ENCODE data around the gene AFF1. TPM values are rescaled to one million over a fixed set of nuclear protein-coding genes. Genes with fewer than 3 reads are reported as not detected.
A peak's percentile ranks its signal among the peaks of the same experiment; 100 is the strongest.

AFF1 gene
- total RNA-seq, 1 donor from 2014 or later: 58.2 TPM

- Histone ChIP-seq H3K79me2 (ENCODE audit: insufficient read depth, low read length) (peaks cover 26% of the 10 kb centered on the region), H3K4me3 (ENCODE audit: insufficient read depth, low read depth, low read length) (peak overlapping the region; percentile 96), H3K27ac (ENCODE audit: low read depth, low read length) (no peak overlapping the region), H3K36me3 (ENCODE audit: insufficient read depth, low read length) (no peaks in the 10 kb centered on the region), H3K27me3 (ENCODE audit: insufficient read depth, low read length) (no peaks in the 10 kb centered on the region), H3K9ac (ENCODE audit: low read length) (peak overlapping the region; percentile 93), H4K20me1 (ENCODE audit: insufficient read depth, low read length) (peaks cover 22% of the 10 kb centered on the region), H3K9me3 (ENCODE audit: insufficient read depth, low read depth, low read length) (no peaks in the 10 kb centered on the region), H3K4me1 (ENCODE audit: insufficient read depth, low read length) (peaks cover 15% of the 10 kb centered on the region), H3K4me2 (ENCODE audit: low read length) (peak overlapping the region; percentile 97), H2AFZ (ENCODE audit: low read depth, low read length) (no peak overlapping the region)
- DNase-seq (ENCODE audit: low read depth): no peak
- H3K27ac Mint-ChIP-seq (ENCODE audit: unreplicated experiment): no peak overlapping the region
- H3K4me1 Mint-ChIP-seq (ENCODE audit: low read depth, unreplicated experiment): peaks cover 25% of the 10 kb centered on the region
- TF ChIP-seq CTCF (IDR thresholded peaks at IDR 0.05; ENCODE audit: insufficient read depth, low read depth, low read length) (no peak), EZH2 (IDR thresholded peaks at IDR 0.05; ENCODE audit: insufficient read depth, low read length) (no peak)
- H3K4me3 Mint-ChIP-seq (ENCODE audit: unreplicated experiment): peak overlapping the region; percentile 97
- no peaks in the 10 kb centered on the region for H3K9me3 Mint-ChIP-seq (ENCODE audit: unreplicated experiment)
- H3K36me3 Mint-ChIP-seq (ENCODE audit: low read depth, unreplicated experiment): peaks cover 2% of the 10 kb centered on the region
- no peaks in the 10 kb centered on the region for H3K27me3 Mint-ChIP-seq (ENCODE audit: low read depth, unreplicated experiment)
- no peak for FAIRE-seq
Measured at GRCh38 chr4:87005369-87005689, 70.5 kb downstream of the AFF1 start.

DNA sequence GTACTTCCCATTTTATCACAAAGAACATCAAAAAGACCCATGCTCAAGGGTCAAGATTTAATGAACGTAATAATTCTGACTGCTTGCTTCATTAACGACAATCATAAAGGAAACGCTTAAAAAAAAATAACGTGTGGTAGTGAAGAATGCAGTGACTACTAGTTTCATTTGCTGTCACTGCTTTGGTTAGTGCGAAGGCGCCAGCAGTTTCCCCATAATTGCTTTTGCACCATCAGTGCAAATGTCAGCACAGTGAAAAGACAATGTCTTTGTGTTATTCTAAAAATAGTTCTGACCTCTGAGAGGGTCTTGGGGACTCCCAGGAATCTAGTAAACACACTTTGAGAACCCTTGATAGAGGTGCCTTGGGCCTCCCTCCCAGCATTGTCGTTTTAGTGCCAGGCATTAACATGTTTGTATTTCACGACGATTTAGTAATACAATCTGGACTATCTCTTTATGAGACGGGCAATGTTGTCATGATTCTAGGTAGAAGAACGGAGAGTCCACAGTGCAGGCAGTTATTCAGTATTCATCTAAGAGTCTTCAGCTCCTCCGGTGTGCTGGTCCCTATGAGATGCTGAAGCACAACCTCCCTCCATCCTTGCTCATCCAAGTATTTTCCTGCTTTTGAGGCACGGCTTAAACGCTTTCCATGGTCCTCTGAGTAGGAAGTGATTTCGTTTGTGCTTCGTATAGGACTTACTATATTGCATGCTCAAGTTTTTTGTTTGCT lies 71.0 kb downstream of the AFF1 start:
- DNase-seq (ENCODE audit: low read depth) (no peak), FAIRE-seq (no peak)
- peak overlapping the region; percentile 96 for H3K4me3 ChIP-seq (ENCODE audit: insufficient read depth, low read depth, low read length)
- H3K9ac ChIP-seq (ENCODE audit: low read length): peak overlapping the region; percentile 93
- Mint-ChIP-seq H3K36me3 (ENCODE audit: low read depth, unreplicated experiment) (peaks cover 2% of the 10 kb centered on the region), H3K9me3 (ENCODE audit: unreplicated experiment) (no peaks in the 10 kb centered on the region), H3K27me3 (ENCODE audit: low read depth, unreplicated experiment) (no peaks in the 10 kb centered on the region), H3K4me3 (ENCODE audit: unreplicated experiment) (peak overlapping the region; percentile 97), H3K27ac (ENCODE audit: unreplicated experiment) (peak overlapping the region; percentile 77), H3K4me1 (ENCODE audit: low read depth, unreplicated experiment) (peaks cover 25% of the 10 kb centered on the region)
- H3K27me3 ChIP-seq (ENCODE audit: insufficient read depth, low read length): no peaks in the 10 kb centered on the region
- no peaks in the 10 kb centered on the region for H3K36me3 ChIP-seq (ENCODE audit: insufficient read depth, low read length)
- peaks cover 29% of the 10 kb centered on the region for H3K79me2 ChIP-seq (ENCODE audit: insufficient read depth, low read length)
- TF ChIP-seq EZH2 (IDR thresholded peaks at IDR 0.05; ENCODE audit: insufficient read depth, low read length) (no peak), CTCF (IDR thresholded peaks at IDR 0.05; ENCODE audit: insufficient read depth, low read depth, low read length) (no peak)
- H3K27ac ChIP-seq (ENCODE audit: low read depth, low read length): peak overlapping the region; percentile 98
- H3K4me1 ChIP-seq (ENCODE audit: insufficient read depth, low read length): peaks cover 15% of the 10 kb centered on the region
- peak overlapping the region; percentile 97 for H3K4me2 ChIP-seq (ENCODE audit: low read length)
- peaks cover 22% of the 10 kb centered on the region for H4K20me1 ChIP-seq (ENCODE audit: insufficient read depth, low read length)
- H2AFZ ChIP-seq (ENCODE audit: low read depth, low read length): peak overlapping the region; percentile 66
- H3K9me3 ChIP-seq (ENCODE audit: insufficient read depth, low read depth, low read length): no peaks in the 10 kb centered on the region

DNA sequence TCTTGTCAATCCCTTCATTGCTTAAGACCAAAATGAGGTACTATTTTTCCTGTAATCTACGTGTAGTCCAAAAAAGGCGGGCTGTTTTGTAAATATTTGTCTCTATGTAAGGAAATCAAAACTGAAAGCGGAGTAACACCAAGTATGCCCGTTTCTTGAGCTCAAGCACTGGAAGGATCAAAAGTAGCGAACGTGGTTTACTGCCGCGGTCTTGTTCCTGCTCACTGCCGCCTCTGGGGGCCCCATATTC lies 71.5 kb downstream of the AFF1 start:
- H3K4me3 Mint-ChIP-seq (ENCODE audit: unreplicated experiment): peak overlapping the region; percentile 97
- H3K79me2 ChIP-seq (ENCODE audit: insufficient read depth, low read length): peaks cover 33% of the 10 kb centered on the region
- H3K4me1 ChIP-seq (ENCODE audit: insufficient read depth, low read length): peaks cover 19% of the 10 kb centered on the region
- H3K4me3 ChIP-seq (ENCODE audit: insufficient read depth, low read depth, low read length): peak overlapping the region; percentile 96
- H3K36me3 Mint-ChIP-seq (ENCODE audit: low read depth, unreplicated experiment): peaks cover 2% of the 10 kb centered on the region
- H3K9me3 ChIP-seq (ENCODE audit: insufficient read depth, low read depth, low read length): no peaks in the 10 kb centered on the region
- peak overlapping the region; percentile 93 for H3K9ac ChIP-seq (ENCODE audit: low read length)
- peak overlapping the region; percentile 77 for H3K27ac Mint-ChIP-seq (ENCODE audit: unreplicated experiment)
- H3K4me2 ChIP-seq (ENCODE audit: low read length): peak overlapping the region; percentile 97
- peak overlapping the region; percentile 98 for H3K27ac ChIP-seq (ENCODE audit: low read depth, low read length)
- DNase-seq (ENCODE audit: low read depth) (peak; percentile 81), FAIRE-seq (no peak)
- no peaks in the 10 kb centered on the region for H3K36me3 ChIP-seq (ENCODE audit: insufficient read depth, low read length)
- H3K4me1 Mint-ChIP-seq (ENCODE audit: low read depth, unreplicated experiment): peaks cover 29% of the 10 kb centered on the region
- TF ChIP-seq CTCF (IDR thresholded peaks at IDR 0.05; ENCODE audit: insufficient read depth, low read depth, low read length) (peak; percentile 29), EZH2 (IDR thresholded peaks at IDR 0.05; ENCODE audit: insufficient read depth, low read length) (no peak)
- H2AFZ ChIP-seq (ENCODE audit: low read depth, low read length): peak overlapping the region; percentile 66
- H3K9me3 Mint-ChIP-seq (ENCODE audit: unreplicated experiment): no peaks in the 10 kb centered on the region
- no peaks in the 10 kb centered on the region for H3K27me3 ChIP-seq (ENCODE audit: insufficient read depth, low read length)
- H3K27me3 Mint-ChIP-seq (ENCODE audit: low read depth, unreplicated experiment): no peaks in the 10 kb centered on the region
- H4K20me1 ChIP-seq (ENCODE audit: insufficient read depth, low read length): peaks cover 26% of the 10 kb centered on the region
